ENCODE data around the gene PSMC3IP. TPM values are rescaled to one million over a fixed set of nuclear protein-coding genes. Genes with fewer than 3 reads are reported as not detected.
"Not testable (repeated sequence)": the region's sequence is repeated elsewhere in the genome, so short reads cannot be mapped to it uniquely, and the experiment has no call there.

The PSMC3IP gene
- total RNA-seq, 3 donors from 2014 or later, result 1.9 to 6.4 (median 3.1) TPM

GRCh38 chr17:42617956-42618431 is 40.5 kb upstream of the PSMC3IP start:
- intact Hi-C loops (cut with DNase I, micrococcal nuclease), result no loop called here
- H3K4me3 ChIP-seq, result no peak overlapping the region
- peaks cover 5% of the 10 kb centered on the region for H3K36me3 ChIP-seq (ENCODE audit: low read depth)
- no peaks in the 10 kb centered on the region for H3K4me1 ChIP-seq (ENCODE audit: low read depth)
- no peaks in the 10 kb centered on the region for H3K9me3 ChIP-seq
- TF ChIP-seq CTCF (IDR thresholded peaks at IDR 0.05), result no peak
- ATAC-seq (no peak), DNase-seq (no peak)

- Histone ChIP-seq H3K36me3 (ENCODE audit: low read depth) (peaks cover 8% of the 10 kb centered on the region), H3K9me3 (no peaks in the 10 kb centered on the region), H3K4me3 (no peak overlapping the region), H3K4me1 (ENCODE audit: low read depth) (peaks cover 3% of the 10 kb centered on the region)
- DNase-seq (no peak), ATAC-seq (no peak)
- intact Hi-C loops (cut with DNase I, micrococcal nuclease), result no loop called here
- TF ChIP-seq CTCF (IDR thresholded peaks at IDR 0.05), result no peak
Observed at GRCh38 chr17:42613699-42614295, 36.3 kb upstream of the PSMC3IP start.

GRCh38 chr17:42612013-42612412 is 34.5 kb upstream of the PSMC3IP start:
- no peak overlapping the region for H3K4me3 ChIP-seq
- ATAC-seq, result no peak
- no peak for TF ChIP-seq CTCF (IDR thresholded peaks at IDR 0.05)
- peaks cover 8% of the 10 kb centered on the region for H3K36me3 ChIP-seq (ENCODE audit: low read depth)
- no peaks in the 10 kb centered on the region for H3K9me3 ChIP-seq
- no peak for DNase-seq
- intact Hi-C loops (cut with DNase I, micrococcal nuclease), result no loop called here
- peaks cover 13% of the 10 kb centered on the region for H3K4me1 ChIP-seq (ENCODE audit: low read depth)

- H3K4me1 ChIP-seq (ENCODE audit: low read depth), result peaks cover 13% of the 10 kb centered on the region
- intact Hi-C loops (cut with DNase I, micrococcal nuclease); H3K36me3 ChIP-seq (ENCODE audit: low read depth); H3K9me3 ChIP-seq: not testable (repeated sequence)
- peak; percentile 25 for ATAC-seq
- peak overlapping the region; percentile 68 for H3K4me3 ChIP-seq
- peak; percentile 12 to 72 (median 65) for DNase-seq
Observed at GRCh38 chr17:42609814-42610801, 32.6 kb upstream of the PSMC3IP start.

- no peaks in the 10 kb centered on the region for H3K9me3 ChIP-seq
- H3K36me3 ChIP-seq (ENCODE audit: low read depth), result peaks cover 4% of the 10 kb centered on the region
- peaks cover 13% of the 10 kb centered on the region for H3K4me1 ChIP-seq (ENCODE audit: low read depth)
- DNase-seq, result peak; percentile 99
- intact Hi-C loops (cut with DNase I, micrococcal nuclease), result no loop called here
- peak; percentile 97 for ATAC-seq
- peak; percentile 23 for TF ChIP-seq CTCF (IDR thresholded peaks at IDR 0.05)
- peak within 1 kb of the TSS; percentile 68 for H3K4me3 ChIP-seq
Observed at GRCh38 chr17:42609182-42609813, 31.8 kb upstream of the PSMC3IP start, which contains the start of the genes RETREG3 and TUBG1. Gene RETREG3, minus strand, starts transcription at chr17:42609374. Its CDS starts 50 bp downstream, at chr17:42609324. Gene TUBG1, plus strand, starts transcription at chr17:42609683. Its CDS starts 55 bp downstream, at chr17:42609738.
